Mesothelial cell of epicardium (in vitro differentiated cells): ENCODE measurements around the gene KRT6B. TPM values are rescaled to one million over a fixed set of nuclear protein-coding genes. Genes with fewer than 3 reads are reported as not detected.
"Not testable (repeated sequence)": the region's sequence is repeated elsewhere in the genome, so short reads cannot be mapped to it uniquely, and the experiment has no call there.

Experiments
- DNase-seq, 2 experiments: peaks; one replicate each; pipeline ENCODE4 v3.0.0; 2021; ENCODE audit warnings: low spot score in 2 of 2; ENCODE audit not compliant: unreplicated experiment in 2 of 2
- H3K27ac Mint-ChIP-seq: 2 replicates; pipeline ENCODE4 v1.8.0; 2021; ENCODE audit warnings: mixed read lengths
- H3K27me3 Mint-ChIP-seq: 2 replicates; pipeline ENCODE4 v1.8.0; 2021; ENCODE audit warnings: low read depth, mixed read lengths
- H3K36me3 Mint-ChIP-seq: 2 replicates; pipeline ENCODE4 v1.8.0; 2021; ENCODE audit warnings: mixed read lengths
- H3K4me1 Mint-ChIP-seq: 2 replicates; pipeline ENCODE4 v1.8.0; 2021; ENCODE audit warnings: mixed read lengths
- H3K4me3 Mint-ChIP-seq: 2 replicates; pipeline ENCODE4 v1.8.0; 2021; ENCODE audit warnings: mild to moderate bottlenecking, moderate library complexity, mixed read lengths
- H3K9me3 Mint-ChIP-seq: 2 replicates; pipeline ENCODE4 v1.8.0; 2021; ENCODE audit warnings: mixed read lengths
- CTCF ChIP-seq: fragments of 200-600 bp; sonication (generic); IDR thresholded peaks from one replicate; pipeline ENCODE4 v1.5.0; 2021; ENCODE audit warnings: antibody characterized with exemption; ENCODE audit not compliant: unreplicated experiment
- total RNA-seq: library from RNA; stranded (reverse); gene quantifications from 3 replicates; pipeline ENCODE4 v1.2.1, GENCODE V29; 2021

KRT6B gene
- not detected in 3 replicates for total RNA-seq

GRCh38 chr12:52452101-52452500 lies at the start of gene KRT6B:
Gene KRT6B, minus strand, starts transcription at chr12:52452146. Its CDS starts 68 bp downstream, at chr12:52452078.
- H3K9me3 Mint-ChIP-seq, result no peaks in the 10 kb centered on the region
- no peak for TF ChIP-seq CTCF
- H3K27me3 Mint-ChIP-seq, result peaks cover 33% of the 10 kb centered on the region

GRCh38 chr12:52501490-52501889 lies 49.5 kb upstream of the KRT6B start:
- no peak for DNase-seq
- Mint-ChIP-seq H3K4me3 (no peak overlapping the region), H3K27ac (no peak overlapping the region), H3K36me3 (no peaks in the 10 kb centered on the region), H3K9me3 (peaks cover 20% of the 10 kb centered on the region), H3K4me1 (peaks cover 4% of the 10 kb centered on the region), H3K27me3 (peaks cover 1% of the 10 kb centered on the region)
- no peak for TF ChIP-seq CTCF

More at GRCh38 chr12:52452101-52452500, at the start of gene KRT6B:
- no peaks in the 10 kb centered on the region for H3K36me3 Mint-ChIP-seq
- H3K27ac Mint-ChIP-seq, result no peak within 1 kb of the TSS
- no peak within 1 kb of the TSS for H3K4me3 Mint-ChIP-seq
- no peaks in the 10 kb centered on the region for H3K4me1 Mint-ChIP-seq
- DNase-seq, result no peak

GRCh38 chr12:52500574-52500973 lies 48.6 kb upstream of the KRT6B start:
- Mint-ChIP-seq H3K4me1 (peaks cover 14% of the 10 kb centered on the region), H3K9me3 (peaks cover 20% of the 10 kb centered on the region)
- not testable (repeated sequence) for DNase-seq, H3K4me3 Mint-ChIP-seq, H3K27ac Mint-ChIP-seq, H3K27me3 Mint-ChIP-seq, H3K36me3 Mint-ChIP-seq

GRCh38 chr12:52499806-52500560 lies 48.0 kb upstream of the KRT6B start:
- H3K9me3 Mint-ChIP-seq, result peaks cover 20% of the 10 kb centered on the region
- H3K27ac Mint-ChIP-seq, result no peak overlapping the region
- H3K27me3 Mint-ChIP-seq, result peaks cover 1% of the 10 kb centered on the region
- no peak for TF ChIP-seq CTCF
- no peak overlapping the region for H3K4me3 Mint-ChIP-seq
- H3K36me3 Mint-ChIP-seq, result no peaks in the 10 kb centered on the region
- DNase-seq, result no peak
- H3K4me1 Mint-ChIP-seq, result peaks cover 20% of the 10 kb centered on the region

- Mint-ChIP-seq H3K36me3 (no peaks in the 10 kb centered on the region), H3K9me3 (peaks cover 20% of the 10 kb centered on the region), H3K4me3 (no peak overlapping the region), H3K4me1 (peaks cover 23% of the 10 kb centered on the region), H3K27me3 (peaks cover 6% of the 10 kb centered on the region), H3K27ac (no peak overlapping the region)
- no peak for TF ChIP-seq CTCF
- no peak for DNase-seq
Measured at GRCh38 chr12:52498946-52499345, 47.0 kb upstream of the KRT6B start.

- Mint-ChIP-seq H3K9me3 (peaks cover 15% of the 10 kb centered on the region), H3K36me3 (no peaks in the 10 kb centered on the region), H3K27ac (no peak overlapping the region), H3K4me3 (no peak overlapping the region), H3K4me1 (peaks cover 23% of the 10 kb centered on the region), H3K27me3 (peaks cover 16% of the 10 kb centered on the region)
- DNase-seq, result no peak
- TF ChIP-seq CTCF, result no peak
Measured at GRCh38 chr12:52497975-52498374, 46.0 kb upstream of the KRT6B start.
